Frontal cortex (tissue), 4 donors: ENCODE measurements around the gene PODXL. TPM values are rescaled to one million over a fixed set of nuclear protein-coding genes. Genes with fewer than 3 reads are reported as not detected.

Experiments used
- DNase-seq, 2 donors: peaks; one replicate each; pipeline ENCODE4 v3.0.0; 2012; ENCODE audit warnings: low spot score in 2 of 2
- FAIRE-seq: peaks from 2 replicates; lab custom pipeline; 2012; peaks lifted over from hg19 to GRCh38; lab: Jason Lieb, UNC
- total RNA-seq: library from RNA; depleted of rRNA; stranded (reverse); fragments of >200 nt; gene quantifications from one replicate; pipeline ENCODE4 v1.2.3, GENCODE V29; 2014
- donor health status: control.
- donor health status: control.
- donor health status: control.

PODXL gene
- total RNA-seq, 1 donor from 2014 or later: 9.4 TPM

DNA sequence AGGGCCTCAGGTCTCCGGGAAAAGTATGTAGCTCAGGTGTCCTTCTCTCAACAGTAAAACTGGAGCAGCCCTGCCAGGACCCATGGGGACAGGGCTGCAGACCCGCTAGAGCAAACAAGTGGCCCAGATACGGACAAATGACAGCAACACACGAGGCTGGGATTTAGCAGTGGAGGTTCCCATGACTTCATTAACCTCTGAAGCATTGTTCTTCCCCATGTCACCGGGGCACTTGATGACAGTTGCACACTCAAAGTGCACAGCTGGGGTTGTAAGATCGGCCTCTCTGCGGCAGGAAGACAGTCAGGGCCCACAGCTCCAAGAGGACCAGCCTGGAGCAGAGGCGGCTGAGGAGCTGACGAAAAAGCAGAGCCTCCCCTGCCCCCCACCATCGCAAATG is 12.5 kb upstream of the PODXL start:
- DNase-seq (no peak), FAIRE-seq (no peak)

- DNase-seq (no peak), FAIRE-seq (no peak)
These were observed 12.1 kb upstream of the PODXL start for GRCh38 chr7:131568510-131568909.

DNA sequence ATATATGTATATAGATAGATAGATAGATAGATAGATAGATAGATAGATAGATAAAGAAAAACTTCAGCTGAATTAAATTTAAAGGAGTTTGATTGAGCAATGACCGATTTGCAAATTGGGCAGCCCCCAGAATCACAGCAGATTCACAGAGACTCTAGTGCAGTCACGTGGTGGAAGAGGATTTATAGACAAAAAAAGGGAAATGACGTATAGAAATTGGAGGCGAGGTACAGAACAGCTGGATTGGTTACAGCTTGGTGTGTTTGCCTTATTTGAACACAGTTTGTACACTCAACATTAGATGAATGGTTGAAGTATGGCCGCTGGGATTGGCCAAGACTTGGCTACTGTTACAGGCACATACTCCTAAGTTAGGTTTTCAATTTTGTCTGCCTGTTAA is 8.2 kb upstream of the PODXL start:
- FAIRE-seq (no peak), DNase-seq (no peak)

DNA sequence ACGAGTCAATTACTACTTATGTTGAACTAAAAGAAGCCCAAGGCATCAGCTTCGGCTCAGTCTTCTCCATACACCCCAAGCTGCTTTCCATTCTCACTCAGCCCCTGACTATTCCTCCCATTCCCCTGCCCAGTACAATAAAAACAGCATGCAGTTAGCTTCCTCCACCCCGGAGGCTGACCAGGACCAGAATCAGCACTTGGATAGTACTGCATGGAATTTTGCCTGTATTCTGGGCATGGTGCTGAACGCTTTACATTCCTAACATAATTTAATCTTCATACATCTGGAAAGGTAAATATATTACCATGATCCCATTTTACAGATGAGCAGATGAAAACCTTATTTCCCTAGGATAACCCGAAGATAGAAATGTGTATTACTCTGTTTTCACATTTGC is 7.5 kb upstream of the PODXL start:
- DNase-seq: no peak
- no peak for FAIRE-seq

DNA sequence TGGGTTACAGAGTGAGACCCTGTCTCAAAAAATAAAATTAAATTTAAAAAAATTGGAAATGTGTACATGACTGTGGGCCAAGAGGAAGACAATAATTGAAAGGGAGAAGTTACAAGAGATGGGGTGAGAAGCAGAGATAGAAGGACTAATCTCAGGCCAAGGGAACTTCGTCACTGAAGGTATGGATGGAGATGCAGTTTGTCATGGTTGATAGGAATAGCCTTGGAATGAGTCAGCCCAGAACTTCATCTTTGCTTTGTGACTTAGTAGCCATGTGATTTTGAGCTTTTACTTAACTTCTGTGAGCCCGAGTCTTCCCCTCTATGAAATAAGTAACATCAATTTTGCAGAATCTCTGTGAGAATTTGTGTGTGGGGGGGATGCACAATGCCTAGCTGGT is 6.5 kb upstream of the PODXL start:
- no peak for DNase-seq
- no peak for FAIRE-seq

- DNase-seq (no peak), FAIRE-seq (no peak)
These were observed 3.6 kb upstream of the PODXL start for GRCh38 chr7:131560061-131560460.

- FAIRE-seq: no peak
- DNase-seq: no peak
These were observed 1.4 kb upstream of the PODXL start for GRCh38 chr7:131557652-131558385.

DNA sequence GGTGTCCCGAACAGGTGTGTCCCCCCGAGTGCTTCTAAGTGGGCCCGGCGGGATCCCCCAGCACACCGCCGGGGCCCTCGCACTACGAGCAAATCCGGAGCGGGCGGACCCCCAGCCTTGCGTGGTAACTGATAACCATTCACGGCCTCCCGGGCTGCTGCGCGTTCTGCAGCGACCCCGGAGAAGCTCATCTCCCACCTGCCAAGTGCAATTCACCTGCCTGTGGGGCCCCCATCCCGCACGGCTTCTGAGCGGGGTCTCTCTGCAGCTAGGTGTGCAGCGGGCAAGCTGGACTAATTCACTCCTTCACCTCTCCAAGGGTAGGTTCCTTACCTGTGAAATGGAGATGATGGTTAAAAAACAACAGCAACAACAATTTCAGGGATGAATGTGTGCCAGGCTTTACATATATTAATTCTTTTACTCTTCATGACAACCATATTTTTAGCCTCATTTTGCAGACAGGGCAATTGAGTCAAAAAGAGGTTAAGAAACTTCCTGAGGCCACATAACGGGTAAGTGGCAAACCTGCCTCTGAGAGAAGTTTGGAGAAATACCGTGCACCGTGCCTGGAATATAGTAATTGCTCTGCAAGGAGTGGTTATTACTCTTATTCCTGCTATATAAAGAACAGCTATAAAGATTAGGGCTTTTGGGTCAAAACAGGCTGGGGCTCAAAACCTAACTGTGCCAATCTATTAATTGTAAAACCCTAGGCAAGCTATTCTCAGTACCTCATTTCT is 652 bp upstream of the PODXL start:
- DNase-seq (no peak), FAIRE-seq (no peak)

- DNase-seq (no peak), FAIRE-seq (no peak)
These were observed 826 bp downstream of the PODXL start for GRCh38 chr7:131555552-131556052.

- DNase-seq (no peak), FAIRE-seq (no peak)
These were observed 1.4 kb downstream of the PODXL start for GRCh38 chr7:131554880-131555516.

DNA sequence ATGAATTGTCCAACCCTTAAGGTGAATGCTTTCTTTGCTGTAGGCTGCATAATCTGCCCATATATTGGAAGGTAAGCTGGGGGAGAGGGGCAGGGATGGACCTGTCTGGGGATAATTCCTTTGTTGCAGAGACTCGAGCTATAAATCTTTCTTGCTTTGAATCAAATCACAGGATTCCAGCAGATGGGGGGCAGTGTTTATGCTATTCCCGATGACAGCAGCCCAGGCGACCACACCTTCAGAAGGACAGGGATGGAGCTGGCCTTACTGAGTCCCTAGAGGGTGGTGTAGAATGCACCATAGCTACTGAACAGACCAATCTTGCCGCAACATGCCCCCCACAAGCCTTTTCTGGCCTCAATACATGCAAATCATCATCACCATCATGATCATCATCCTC is 2.5 kb downstream of the PODXL start:
- no peak for DNase-seq
- FAIRE-seq: no peak

DNA sequence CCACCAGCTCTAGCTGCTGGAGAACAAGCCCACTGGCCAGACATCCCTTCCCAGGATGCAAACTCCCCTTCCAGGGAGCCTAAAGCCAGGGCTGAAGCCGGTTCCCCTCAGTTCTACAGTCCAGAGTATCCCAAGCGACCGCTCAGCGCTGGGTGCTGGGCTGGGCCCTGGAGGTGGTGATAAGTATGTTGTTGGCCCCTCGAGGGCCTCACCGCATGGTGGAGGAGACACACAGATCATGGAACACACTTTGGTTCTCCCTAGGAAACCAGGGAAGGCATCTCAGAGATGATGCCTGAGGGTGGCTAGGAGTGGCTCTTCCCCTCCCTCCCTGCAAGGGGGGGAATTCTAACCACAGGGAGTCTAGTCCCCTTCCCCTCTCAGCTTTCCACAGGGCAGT is 4.4 kb downstream of the PODXL start:
- FAIRE-seq: no peak
- DNase-seq: no peak

GRCh38 chr7:131550846-131551245 is 5.6 kb downstream of the PODXL start:
- no peak for FAIRE-seq
- no peak for DNase-seq

- DNase-seq: no peak
- no peak for FAIRE-seq
These were observed 8.1 kb downstream of the PODXL start for GRCh38 chr7:131548371-131548770.

DNA sequence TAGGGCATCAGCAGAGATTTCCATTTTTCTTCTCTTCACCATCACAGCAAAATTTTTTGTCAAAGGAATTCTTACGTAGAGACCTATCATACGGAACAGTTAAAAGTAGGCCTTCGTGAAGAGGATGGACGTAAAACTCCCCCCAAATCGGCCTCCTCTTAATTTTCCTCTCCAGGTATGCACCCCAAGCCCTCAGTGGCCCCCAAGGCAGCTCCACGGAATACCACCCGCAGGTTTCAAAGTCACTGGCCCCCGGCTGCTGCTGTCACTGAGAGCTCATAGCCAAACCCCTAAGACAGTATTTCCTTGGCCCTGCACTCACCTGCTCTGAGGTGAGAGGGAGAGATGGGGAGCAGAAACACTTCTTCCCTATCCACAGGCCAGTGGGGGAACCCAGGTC is 8.8 kb downstream of the PODXL start:
- DNase-seq (no peak), FAIRE-seq (no peak)

- DNase-seq: no peak
- FAIRE-seq: no peak
These were observed 9.8 kb downstream of the PODXL start for GRCh38 chr7:131546583-131547141.

- no peak for DNase-seq
- FAIRE-seq: no peak
These were observed 10.3 kb downstream of the PODXL start for GRCh38 chr7:131546126-131546525.

GRCh38 chr7:131544449-131545301 is 11.8 kb downstream of the PODXL start:
- DNase-seq (no peak), FAIRE-seq (no peak)

DNA sequence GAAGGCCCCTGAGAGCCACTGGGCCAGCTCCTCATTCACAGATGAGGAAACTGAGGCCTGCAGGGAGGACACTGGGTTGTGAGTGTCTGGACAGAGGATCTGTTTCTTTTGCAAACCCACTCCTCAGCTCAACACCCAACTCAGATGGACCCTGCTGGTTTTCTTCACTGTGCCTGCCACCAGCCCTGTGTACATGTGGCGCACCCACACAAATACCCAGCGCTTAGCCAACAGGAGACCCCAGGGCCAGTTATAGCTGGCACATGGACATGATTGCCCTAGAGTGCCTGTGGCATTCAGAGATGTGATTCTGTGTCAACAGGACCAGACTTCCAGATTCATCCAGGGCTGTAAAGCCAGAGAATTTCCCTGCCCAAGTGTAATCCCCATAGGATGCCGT is 12.4 kb downstream of the PODXL start:
- FAIRE-seq: no peak
- no peak for DNase-seq

- FAIRE-seq (no peak), DNase-seq (no peak)
These were observed 13.1 kb downstream of the PODXL start for GRCh38 chr7:131543298-131543697.
